ENCODE measurements around the gene TRIM58.

TRIM58 gene

GRCh38 chr1:247857069-247857984, at the start of gene TRIM58:
Gene TRIM58, plus strand, starts transcription at chr1:247857187. Its CDS starts 60 bp downstream, at chr1:247857247.
- no peak for DNase-seq

GRCh38 chr1:247812637-247813036, 44.4 kb upstream of the TRIM58 start:
- DNase-seq: no peak

- no peak for DNase-seq
Measured at GRCh38 chr1:247822060-247822459, 34.9 kb upstream of the TRIM58 start.

GRCh38 chr1:247824023-247824422, 33.0 kb upstream of the TRIM58 start, which contains the start of gene OR14A16:
Gene OR14A16, minus strand, starts transcription at chr1:247824119. Its CDS starts 8,390 bp downstream, at chr1:247815729.
- DNase-seq: no peak

- no peak for DNase-seq
Measured at GRCh38 chr1:247825362-247825761, 31.6 kb upstream of the TRIM58 start.

- DNase-seq: no peak
Measured at GRCh38 chr1:247829656-247830055, 27.3 kb upstream of the TRIM58 start.

- no peak for DNase-seq
Measured at GRCh38 chr1:247833601-247834000, 23.4 kb upstream of the TRIM58 start.

GRCh38 chr1:247840818-247841217, 16.2 kb upstream of the TRIM58 start:
- DNase-seq: no peak

- no peak for DNase-seq
Measured at GRCh38 chr1:247841796-247842195, 15.2 kb upstream of the TRIM58 start, which contains the start of gene OR11L1. Gene OR11L1, minus strand, starts transcription at chr1:247841896. Its CDS starts 0 bp downstream, at chr1:247841896.

- DNase-seq: no peak
Measured at GRCh38 chr1:247843411-247843810, 13.6 kb upstream of the TRIM58 start.

GRCh38 chr1:247845011-247845692, 11.8 kb upstream of the TRIM58 start:
- no peak for DNase-seq

GRCh38 chr1:247845693-247846017, 11.3 kb upstream of the TRIM58 start:
- DNase-seq: no peak

- no peak for DNase-seq
Measured at GRCh38 chr1:247848346-247848745, 8.6 kb upstream of the TRIM58 start.

- DNase-seq: no peak
Measured at GRCh38 chr1:247849616-247850015, 7.4 kb upstream of the TRIM58 start.

- DNase-seq: no peak
Measured at GRCh38 chr1:247854899-247855545, 2.0 kb upstream of the TRIM58 start.

GRCh38 chr1:247855911-247856310, 1.1 kb upstream of the TRIM58 start:
- no peak for DNase-seq

GRCh38 chr1:247857985-247858619, 1.1 kb downstream of the TRIM58 start:
- no peak for DNase-seq

GRCh38 chr1:247862756-247863155, 5.8 kb downstream of the TRIM58 start:
- no peak for DNase-seq

- no peak for DNase-seq
Measured at GRCh38 chr1:247864644-247865043, 7.7 kb downstream of the TRIM58 start.

- DNase-seq: no peak
Measured at GRCh38 chr1:247865416-247865815, 8.4 kb downstream of the TRIM58 start.

- DNase-seq: no peak
Measured at GRCh38 chr1:247883346-247883745, 26.4 kb downstream of the TRIM58 start.

GRCh38 chr1:247884797-247885413, 27.9 kb downstream of the TRIM58 start:
- DNase-seq: no peak

Measured in NCI-H1417 treated with DMSO at 0.1 percent for 48 hours (cell line).